Brain microvascular endothelial cell (primary cell): Measurements from ENCODE around the gene RPAP3.
A peak's percentile ranks its signal among the peaks of the same experiment; 100 is the strongest.
"Not testable (repeated sequence)": the region's sequence is repeated elsewhere in the genome, so short reads cannot be mapped to it uniquely, and the experiment has no call there.

Source experiments
- DNase-seq: peaks from one replicate; pipeline ENCODE4 v3.0.0-alpha.2; 2020
- H3K27ac ChIP-seq: fragments of 250-450 bp; sonication (Bioruptor Pico); 2 replicates; pipeline ENCODE4 v1.5.1; 2020; ENCODE audit warnings: mild to moderate bottlenecking, moderate library complexity
- H3K27me3 ChIP-seq: fragments of 250-450 bp; sonication (Bioruptor Pico); replicated peaks from 2 replicates; pipeline ENCODE4 v1.5.1; 2020; ENCODE audit warnings: mild to moderate bottlenecking
- H3K36me3 ChIP-seq: fragments of 250-450 bp; sonication (Bioruptor Pico); replicated peaks from 2 replicates; pipeline ENCODE4 v1.5.1; 2020; ENCODE audit warnings: mild to moderate bottlenecking
- H3K4me3 ChIP-seq: 2 replicates; pipeline ENCODE4 v1.5.1; 2011; ENCODE audit warnings: low read depth, mild to moderate bottlenecking, control low read depth, low read length, moderate library complexity
- in situ Hi-C: cut with HindIII; loops from 2 replicates; pipeline ENCODE4 v1.10.0; 2017; ENCODE audit warnings: low sequenced_read_pairs, low pct_ligation_motif_present
- TF ChIP-seq, protein P1 (sequence below): IDR thresholded peaks from 2 replicates; pipeline ENCODE4 v1.5.1; 2011; ENCODE audit warnings: low read depth, mild to moderate bottlenecking, moderate library complexity, low read length, control low read depth, inconsistent platforms; ENCODE audit errors: missing control alignments

Gene RPAP3

DNA sequence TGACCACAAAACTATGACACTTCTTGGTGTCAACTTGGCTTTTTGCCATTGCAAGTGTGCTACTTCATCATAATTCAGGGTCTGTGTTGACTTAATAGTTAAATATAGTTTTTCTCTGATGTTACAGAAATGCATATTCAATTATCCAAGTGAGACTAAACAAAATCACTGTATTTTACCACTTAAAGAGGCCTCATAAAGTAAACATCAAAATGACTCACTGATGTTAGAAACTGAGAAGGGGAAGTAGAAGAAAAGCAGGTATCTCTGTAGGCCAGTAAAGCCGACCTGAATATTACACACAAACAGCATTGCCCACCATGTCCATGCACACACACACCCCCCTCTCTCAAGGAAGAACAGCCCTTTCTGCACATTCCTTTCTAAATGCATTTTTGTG is 55.4 kb downstream of the RPAP3 start:
- Histone ChIP-seq H3K4me3 (no peak overlapping the region), H3K27me3 (no peaks in the 10 kb centered on the region), H3K36me3 (peaks cover 4% of the 10 kb centered on the region), H3K27ac (no peak overlapping the region)
- in situ Hi-C loops = no loop called here
- DNase-seq = no peak
- TF ChIP-seq, protein P1, sequence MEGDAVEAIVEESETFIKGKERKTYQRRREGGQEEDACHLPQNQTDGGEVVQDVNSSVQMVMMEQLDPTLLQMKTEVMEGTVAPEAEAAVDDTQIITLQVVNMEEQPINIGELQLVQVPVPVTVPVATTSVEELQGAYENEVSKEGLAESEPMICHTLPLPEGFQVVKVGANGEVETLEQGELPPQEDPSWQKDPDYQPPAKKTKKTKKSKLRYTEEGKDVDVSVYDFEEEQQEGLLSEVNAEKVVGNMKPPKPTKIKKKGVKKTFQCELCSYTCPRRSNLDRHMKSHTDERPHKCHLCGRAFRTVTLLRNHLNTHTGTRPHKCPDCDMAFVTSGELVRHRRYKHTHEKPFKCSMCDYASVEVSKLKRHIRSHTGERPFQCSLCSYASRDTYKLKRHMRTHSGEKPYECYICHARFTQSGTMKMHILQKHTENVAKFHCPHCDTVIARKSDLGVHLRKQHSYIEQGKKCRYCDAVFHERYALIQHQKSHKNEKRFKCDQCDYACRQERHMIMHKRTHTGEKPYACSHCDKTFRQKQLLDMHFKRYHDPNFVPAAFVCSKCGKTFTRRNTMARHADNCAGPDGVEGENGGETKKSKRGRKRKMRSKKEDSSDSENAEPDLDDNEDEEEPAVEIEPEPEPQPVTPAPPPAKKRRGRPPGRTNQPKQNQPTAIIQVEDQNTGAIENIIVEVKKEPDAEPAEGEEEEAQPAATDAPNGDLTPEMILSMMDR = no peak

DNA sequence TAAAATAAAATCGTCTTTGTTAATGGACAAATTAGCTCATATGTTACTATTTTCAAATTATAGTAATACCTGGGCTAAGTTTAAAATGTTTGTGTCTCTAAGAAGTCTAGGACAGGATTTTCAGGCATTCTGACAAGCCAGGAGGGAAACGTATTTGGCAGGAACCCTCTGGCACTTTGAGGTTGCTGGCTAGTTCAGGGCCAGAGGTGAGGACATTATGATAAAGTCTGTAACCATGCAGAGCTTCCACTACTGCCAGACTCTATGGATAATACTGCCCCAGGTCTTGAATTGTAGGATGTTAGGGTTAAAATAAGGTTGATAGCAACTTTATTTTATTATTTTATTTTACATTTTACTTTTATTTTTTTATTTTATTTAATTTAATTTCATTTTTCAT is 56.4 kb downstream of the RPAP3 start:
- DNase-seq = no peak
- in situ Hi-C loops = no loop called here
- TF ChIP-seq, protein P1 = no peak

DNA sequence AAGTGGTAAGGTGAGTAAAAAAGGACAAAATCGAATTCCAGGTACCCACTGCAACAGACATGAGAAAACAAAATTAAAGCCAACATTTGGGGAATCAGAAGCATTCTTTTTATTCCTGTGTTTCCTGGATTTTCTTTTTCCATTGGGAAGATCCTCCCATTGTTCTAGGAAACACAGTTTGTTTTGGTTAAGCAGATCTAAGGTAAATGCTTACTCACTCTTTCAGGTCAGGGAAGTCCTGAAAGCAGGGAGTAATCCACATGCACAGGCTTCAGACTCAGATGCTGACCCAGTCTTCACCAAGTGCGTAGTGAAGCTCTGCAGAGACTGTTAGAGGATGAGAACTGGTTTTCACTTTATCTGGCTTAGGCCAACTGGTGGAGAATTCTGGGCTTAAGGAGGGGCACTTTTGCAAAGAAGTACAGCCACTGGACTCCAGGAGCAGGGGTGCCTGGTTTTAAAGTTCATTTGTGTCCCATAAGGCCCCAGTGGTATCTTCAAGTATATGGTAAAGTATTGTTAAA is 57.7 kb downstream of the RPAP3 start:
- H3K27ac ChIP-seq = no peak overlapping the region
- no peaks in the 10 kb centered on the region for H3K27me3 ChIP-seq
- TF ChIP-seq, protein P1 = no peak
- H3K36me3 ChIP-seq = peaks cover 4% of the 10 kb centered on the region
- no peak overlapping the region for H3K4me3 ChIP-seq
- no peak for DNase-seq
- in situ Hi-C loops = no loop called here

More for the DNA sequence above, 56.4 kb downstream of the RPAP3 start:
- Histone ChIP-seq H3K36me3 (peaks cover 4% of the 10 kb centered on the region), H3K27me3 (no peaks in the 10 kb centered on the region), H3K27ac (no peak overlapping the region), H3K4me3 (no peak overlapping the region)

DNA sequence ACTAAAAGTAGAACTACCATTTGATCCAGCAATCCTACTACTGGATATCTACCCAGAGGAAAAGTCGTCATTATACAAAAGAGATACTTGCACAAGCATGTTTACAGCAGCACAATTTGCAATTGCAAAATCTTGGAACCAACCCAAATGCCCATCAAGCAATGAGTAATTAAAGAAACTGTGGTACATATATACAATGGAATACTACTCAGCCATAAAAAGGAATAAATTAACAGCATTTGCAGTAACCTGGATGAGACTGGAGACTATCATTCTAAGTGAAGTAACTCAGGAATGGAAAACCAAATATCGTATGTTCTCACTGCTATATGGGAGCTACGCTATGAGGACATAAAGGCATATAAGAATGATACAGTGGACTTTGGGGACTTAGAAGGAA is 63.5 kb downstream of the RPAP3 start:
- H3K36me3 ChIP-seq, H3K27me3 ChIP-seq, H3K27ac ChIP-seq, DNase-seq, H3K4me3 ChIP-seq, in situ Hi-C loops: not testable (repeated sequence)

DNA sequence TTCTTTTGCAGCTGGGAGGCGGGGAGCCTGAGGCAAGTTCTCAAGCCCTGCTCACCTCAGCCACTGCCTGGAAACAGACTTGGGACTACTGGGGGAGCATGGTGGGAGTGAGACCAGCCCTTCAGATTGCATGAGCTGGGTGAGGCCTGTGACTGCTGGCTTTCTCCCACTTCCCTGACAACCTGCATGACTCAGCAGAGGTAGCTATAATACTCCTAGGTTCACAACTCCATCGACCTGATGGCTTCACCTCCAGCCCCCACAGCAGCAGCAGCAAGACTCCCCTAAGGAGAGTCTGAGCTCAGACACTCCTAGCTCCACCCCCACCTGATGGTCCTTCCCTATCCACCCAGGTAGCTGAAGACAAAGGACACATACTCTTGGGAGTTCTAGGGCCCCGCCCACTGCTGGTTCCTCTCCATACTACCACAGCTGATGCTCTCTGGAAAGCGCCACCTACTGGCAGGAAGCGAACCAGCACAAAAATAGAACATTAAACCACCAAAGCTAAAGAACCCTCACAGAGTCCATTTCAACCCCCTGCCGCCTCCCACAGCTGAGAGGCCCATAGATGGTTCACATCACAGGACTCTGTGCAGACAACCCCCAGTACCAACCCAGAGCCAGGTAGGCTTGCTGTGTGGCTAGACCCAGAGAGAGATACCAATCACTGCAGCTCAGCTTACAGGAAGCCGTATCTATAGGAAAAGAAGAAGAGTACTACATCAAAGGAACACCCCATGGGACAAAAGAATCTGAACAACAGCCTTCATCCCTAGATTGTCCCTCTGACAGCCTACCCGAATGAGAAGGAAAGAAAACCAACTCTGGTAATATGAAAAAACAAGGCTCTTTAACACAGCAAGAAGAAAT is 68.7 kb downstream of the RPAP3 start:
- Histone ChIP-seq H3K27ac (no peak overlapping the region), H3K4me3 (no peak overlapping the region), H3K27me3 (no peaks in the 10 kb centered on the region), H3K36me3 (no peaks in the 10 kb centered on the region)
- DNase-seq = peak; percentile 42
- TF ChIP-seq, protein P1 = peak; percentile 82
- in situ Hi-C loops = no loop called here

DNA sequence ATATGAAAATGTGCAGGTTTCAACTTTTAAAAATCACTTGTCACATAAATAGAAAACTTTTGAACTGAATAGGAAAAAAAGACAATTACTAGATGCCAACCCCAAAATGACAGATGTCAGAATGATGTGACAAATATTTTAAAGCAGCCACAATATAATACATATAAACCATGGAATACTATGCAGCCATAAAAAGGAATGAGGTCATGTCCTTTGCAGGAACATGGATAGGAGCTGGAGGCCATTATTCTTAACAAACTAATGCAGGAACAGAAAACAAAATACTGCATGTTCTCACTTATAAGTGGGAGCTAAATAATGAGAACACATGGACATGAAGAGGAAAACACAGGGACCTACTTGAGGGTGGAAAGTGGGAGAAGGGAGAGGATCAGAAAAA is 70.1 kb downstream of the RPAP3 start:
- H3K36me3 ChIP-seq, in situ Hi-C loops, H3K27ac ChIP-seq, H3K27me3 ChIP-seq, DNase-seq, H3K4me3 ChIP-seq: not testable (repeated sequence)

DNA sequence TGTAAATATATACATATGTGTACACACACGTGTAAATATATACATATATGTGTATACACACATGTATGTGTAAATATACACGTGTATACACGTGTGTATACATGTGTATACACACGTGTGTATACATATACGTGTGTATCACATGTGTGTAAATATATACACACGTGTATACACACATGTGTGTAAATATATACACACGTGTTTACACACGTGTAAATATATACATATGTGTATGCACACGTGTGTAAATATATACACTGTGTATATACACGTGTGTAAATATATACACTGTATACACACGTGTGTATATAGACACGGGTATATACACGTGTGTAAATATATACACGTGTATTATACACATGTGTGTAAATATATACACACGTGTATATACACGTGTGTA is 71.7 kb downstream of the RPAP3 start:
- no peak for DNase-seq

More for the DNA sequence above, 71.7 kb downstream of the RPAP3 start:
- TF ChIP-seq, protein P1 = no peak
- H3K4me3 ChIP-seq = no peak overlapping the region
- no peak overlapping the region for H3K27ac ChIP-seq
- no peaks in the 10 kb centered on the region for H3K27me3 ChIP-seq
- in situ Hi-C loops = no loop called here
- no peaks in the 10 kb centered on the region for H3K36me3 ChIP-seq
